NCI-H2107 treated with DMSO at 0.1 percent for 48 hours (cell line): Measurements from ENCODE around the gene MARS1.

Experiments
- DNase-seq: peaks from one replicate; lab custom pipeline; 2025; ENCODE audit not compliant: unreplicated experiment; lab: John Stamatoyannopoulos, UW

MARS1 gene

GRCh38 chr12:57526477-57527126 lies 38.7 kb downstream of the MARS1 start:
- DNase-seq = no peak

- no peak for DNase-seq
Observed at GRCh38 chr12:57527184-57527583, 39.3 kb downstream of the MARS1 start.

- DNase-seq = no peak
Observed at GRCh38 chr12:57528176-57528575, 40.3 kb downstream of the MARS1 start.

- no peak for DNase-seq
Observed at GRCh38 chr12:57528831-57529555, 41.1 kb downstream of the MARS1 start.

- no peak for DNase-seq
Observed at GRCh38 chr12:57529831-57530230, 42.0 kb downstream of the MARS1 start.

GRCh38 chr12:57530396-57531142 lies 42.7 kb downstream of the MARS1 start:
- no peak for DNase-seq

- no peak for DNase-seq
Observed at GRCh38 chr12:57531836-57532235, 44.0 kb downstream of the MARS1 start.

GRCh38 chr12:57533108-57533507 lies 45.2 kb downstream of the MARS1 start:
- DNase-seq = no peak

- no peak for DNase-seq
Observed at GRCh38 chr12:57534250-57534649, 46.4 kb downstream of the MARS1 start.

GRCh38 chr12:57534991-57535543 lies 47.2 kb downstream of the MARS1 start:
- no peak for DNase-seq

- DNase-seq = no peak
Observed at GRCh38 chr12:57535764-57536596, 48.1 kb downstream of the MARS1 start.

GRCh38 chr12:57536597-57536942 lies 48.7 kb downstream of the MARS1 start:
- DNase-seq = no peak

- DNase-seq = no peak
Observed at GRCh38 chr12:57539134-57539768, 51.4 kb downstream of the MARS1 start.

GRCh38 chr12:57541001-57541400 lies 53.1 kb downstream of the MARS1 start:
- DNase-seq = no peak

GRCh38 chr12:57541717-57542116 lies 53.8 kb downstream of the MARS1 start:
- DNase-seq = no peak

GRCh38 chr12:57543581-57543980 lies 55.7 kb downstream of the MARS1 start:
- DNase-seq = no peak

GRCh38 chr12:57545809-57546437 lies 58.1 kb downstream of the MARS1 start:
- no peak for DNase-seq

GRCh38 chr12:57546438-57547287 lies 58.8 kb downstream of the MARS1 start, which contains the start of gene DCTN2:
TSS of gene DCTN2 (minus strand) at chr12:57547192. CDS start at chr12:57547063, 129 bp downstream.
- DNase-seq = peak; percentile 22
